ENCODE data around the gene REEP1.

REEP1 gene

DNA sequence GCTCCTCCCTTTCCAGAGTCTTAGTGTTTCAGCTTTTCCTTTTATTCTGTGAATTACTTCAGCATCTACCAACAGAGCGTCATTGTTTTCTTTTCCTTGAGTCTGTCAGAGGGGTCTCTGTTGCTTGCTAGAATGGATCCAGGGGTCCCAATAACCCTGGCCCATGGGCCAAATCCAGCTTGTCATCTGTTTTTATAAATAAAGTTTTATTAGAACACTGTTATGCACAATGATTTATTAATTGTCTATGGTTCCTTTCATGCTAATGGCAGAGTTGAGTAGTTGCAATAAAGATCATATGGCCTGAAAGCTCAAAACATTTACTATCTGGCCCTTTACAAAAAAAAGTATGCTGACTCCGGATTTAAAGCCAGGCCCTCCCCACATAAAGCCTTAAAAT is 79.3 kb downstream of the REEP1 start:
- TF ChIP-seq, protein P1, sequence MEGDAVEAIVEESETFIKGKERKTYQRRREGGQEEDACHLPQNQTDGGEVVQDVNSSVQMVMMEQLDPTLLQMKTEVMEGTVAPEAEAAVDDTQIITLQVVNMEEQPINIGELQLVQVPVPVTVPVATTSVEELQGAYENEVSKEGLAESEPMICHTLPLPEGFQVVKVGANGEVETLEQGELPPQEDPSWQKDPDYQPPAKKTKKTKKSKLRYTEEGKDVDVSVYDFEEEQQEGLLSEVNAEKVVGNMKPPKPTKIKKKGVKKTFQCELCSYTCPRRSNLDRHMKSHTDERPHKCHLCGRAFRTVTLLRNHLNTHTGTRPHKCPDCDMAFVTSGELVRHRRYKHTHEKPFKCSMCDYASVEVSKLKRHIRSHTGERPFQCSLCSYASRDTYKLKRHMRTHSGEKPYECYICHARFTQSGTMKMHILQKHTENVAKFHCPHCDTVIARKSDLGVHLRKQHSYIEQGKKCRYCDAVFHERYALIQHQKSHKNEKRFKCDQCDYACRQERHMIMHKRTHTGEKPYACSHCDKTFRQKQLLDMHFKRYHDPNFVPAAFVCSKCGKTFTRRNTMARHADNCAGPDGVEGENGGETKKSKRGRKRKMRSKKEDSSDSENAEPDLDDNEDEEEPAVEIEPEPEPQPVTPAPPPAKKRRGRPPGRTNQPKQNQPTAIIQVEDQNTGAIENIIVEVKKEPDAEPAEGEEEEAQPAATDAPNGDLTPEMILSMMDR (IDR thresholded peaks at IDR 0.05; ENCODE audit: low read depth, low read length), result no peak
- in situ Hi-C loops (cut with HindIII; ENCODE audit: low sequenced_read_pairs), result no loop called here
- DNase-seq (ENCODE audit: low read depth, low spot score), result no peak
- H3K4me3 ChIP-seq (ENCODE audit: low read depth, low read length), result no peak overlapping the region

DNA sequence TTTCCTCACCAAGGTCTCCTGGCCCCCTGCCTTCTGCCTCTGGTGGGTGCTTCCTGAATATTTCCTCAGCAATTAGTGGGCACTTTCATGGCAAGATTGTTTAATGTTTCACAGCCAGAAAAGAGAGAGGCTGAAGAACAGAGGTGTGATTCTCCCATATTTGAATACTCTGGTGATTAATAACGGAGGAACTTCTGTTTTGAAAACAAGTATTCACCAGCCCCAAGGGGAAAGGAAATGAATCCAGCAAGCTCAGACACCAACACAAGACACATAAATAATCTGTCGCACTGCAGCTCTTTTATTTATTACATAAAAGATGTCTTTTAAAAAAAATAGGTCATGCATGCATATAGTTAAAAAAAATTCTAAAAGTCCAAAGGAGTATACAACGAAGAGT is 80.4 kb downstream of the REEP1 start:
- TF ChIP-seq, protein P1 (IDR thresholded peaks at IDR 0.05; ENCODE audit: low read depth, low read length), result no peak
- no peak for DNase-seq (ENCODE audit: low read depth, low spot score)
- in situ Hi-C loops (cut with HindIII; ENCODE audit: low sequenced_read_pairs), result no loop called here
- H3K4me3 ChIP-seq (ENCODE audit: low read depth, low read length), result no peak overlapping the region

DNA sequence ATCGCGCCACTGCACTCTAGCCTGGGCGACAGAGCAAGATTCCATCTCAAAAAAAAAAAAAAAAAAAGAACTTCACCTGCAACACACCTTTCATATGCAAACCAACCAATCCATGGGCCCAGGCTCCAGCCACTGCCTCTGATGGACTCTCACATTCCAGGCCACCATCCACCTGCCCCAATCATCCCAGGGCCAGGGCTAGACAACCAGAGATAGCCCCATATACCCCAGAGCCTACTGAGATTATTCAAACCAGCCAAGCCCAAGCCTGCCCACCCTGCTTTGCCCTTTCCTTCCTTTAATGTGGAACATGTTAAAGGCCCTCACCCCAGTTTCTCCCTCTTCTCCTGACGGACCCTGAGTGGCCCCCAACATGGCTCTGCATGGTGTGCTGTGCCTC is 81.1 kb downstream of the REEP1 start:
- TF ChIP-seq, protein P1 (IDR thresholded peaks at IDR 0.05; ENCODE audit: low read depth, low read length), result no peak
- in situ Hi-C loops (cut with HindIII; ENCODE audit: low sequenced_read_pairs), result no loop called here
- no peak for DNase-seq (ENCODE audit: low read depth, low spot score)

GRCh38 chr2:86254576-86255538 is 82.6 kb downstream of the REEP1 start:
- in situ Hi-C loops (cut with HindIII; ENCODE audit: low sequenced_read_pairs), result no loop called here
- TF ChIP-seq, protein P1 (IDR thresholded peaks at IDR 0.05; ENCODE audit: low read depth, low read length), result no peak
- H3K4me3 ChIP-seq (ENCODE audit: low read depth, low read length), result no peak overlapping the region
- peak; percentile 3 for DNase-seq (ENCODE audit: low read depth, low spot score)

More for the DNA sequence above, 81.1 kb downstream of the REEP1 start:
- H3K4me3 ChIP-seq (ENCODE audit: low read depth, low read length), result no peak overlapping the region

GRCh38 chr2:86253424-86253823 is 84.0 kb downstream of the REEP1 start:
- H3K4me3 ChIP-seq (ENCODE audit: low read depth, low read length), result no peak overlapping the region
- DNase-seq (ENCODE audit: low read depth, low spot score), result no peak
- TF ChIP-seq, protein P1 (IDR thresholded peaks at IDR 0.05; ENCODE audit: low read depth, low read length), result no peak
- in situ Hi-C loops (cut with HindIII; ENCODE audit: low sequenced_read_pairs), result no loop called here

GRCh38 chr2:86251840-86252266 is 85.6 kb downstream of the REEP1 start:
- no peak for DNase-seq (ENCODE audit: low read depth, low spot score)
- in situ Hi-C loops (cut with HindIII; ENCODE audit: low sequenced_read_pairs), result no loop called here
- TF ChIP-seq, protein P1 (IDR thresholded peaks at IDR 0.05; ENCODE audit: low read depth, low read length), result no peak
- H3K4me3 ChIP-seq (ENCODE audit: low read depth, low read length), result no peak overlapping the region
